HG03442 (cell line): ENCODE results near the gene TWSG1.
"Not testable (repeated sequence)": the region's sequence is repeated elsewhere in the genome, so short reads cannot be mapped to it uniquely, and the experiment has no call there.

Experiments used
- ATAC-seq: cut with Tn5 transposase; IDR thresholded peaks from one replicate; pipeline ENCODE4 v1.9.1; 2021; ENCODE audit warnings: mild to moderate bottlenecking, moderate library complexity; ENCODE audit not compliant: unreplicated experiment

The TWSG1 gene

DNA sequence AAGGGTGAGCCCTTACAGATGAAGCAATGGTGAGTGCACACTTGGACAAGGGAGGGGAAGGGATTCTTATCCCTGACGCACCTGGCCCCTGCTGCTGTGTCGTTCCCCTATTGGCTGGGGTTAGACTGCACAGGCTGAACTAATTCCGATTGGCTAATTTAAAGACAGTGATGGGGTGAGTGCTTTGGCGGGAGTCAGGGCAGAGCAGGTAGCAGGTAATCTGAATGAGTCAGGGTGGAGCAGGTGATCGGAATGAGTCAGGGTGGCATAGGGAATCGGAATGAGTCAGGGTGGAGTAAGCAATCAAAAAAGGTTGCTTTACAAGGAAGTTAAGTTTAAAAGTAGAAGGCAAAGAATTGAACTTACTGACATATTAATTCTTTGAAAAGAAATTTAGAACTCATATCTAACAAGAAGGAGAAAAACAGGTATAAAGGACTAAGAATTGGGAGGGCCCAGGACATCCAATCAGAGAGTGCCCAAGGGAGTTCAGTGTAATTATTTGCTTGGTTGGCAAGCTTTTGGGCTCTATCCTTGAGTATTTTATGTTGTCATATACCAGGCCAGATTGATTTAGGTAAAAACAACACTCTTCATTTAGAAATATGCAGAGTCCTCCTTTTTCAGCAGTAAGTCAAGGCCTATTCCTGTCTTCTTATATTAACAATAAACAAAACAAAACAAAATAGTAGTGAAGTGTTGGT lies 88.4 kb downstream of the TWSG1 start:
- ATAC-seq, result no peak

DNA sequence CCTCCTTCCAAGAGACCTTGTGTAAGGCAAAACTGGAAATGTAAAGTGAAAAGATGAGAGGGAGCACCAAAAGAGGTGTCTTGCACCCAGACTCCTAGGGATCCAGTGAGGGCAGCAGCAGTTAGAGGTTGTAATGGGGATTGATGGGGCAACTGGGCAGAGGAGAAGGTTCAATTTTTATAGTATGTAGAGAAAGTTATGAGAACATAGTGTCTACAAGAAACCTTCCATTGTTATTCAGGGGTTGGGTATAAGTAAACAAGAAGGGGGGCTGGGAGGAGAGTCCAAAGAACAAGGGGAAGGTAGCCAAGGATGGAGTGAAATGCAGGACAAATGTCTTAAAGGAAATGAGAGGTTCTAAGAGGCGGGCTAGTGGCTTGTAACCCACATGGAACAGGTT lies 89.1 kb downstream of the TWSG1 start:
- ATAC-seq, result not testable (repeated sequence)

DNA sequence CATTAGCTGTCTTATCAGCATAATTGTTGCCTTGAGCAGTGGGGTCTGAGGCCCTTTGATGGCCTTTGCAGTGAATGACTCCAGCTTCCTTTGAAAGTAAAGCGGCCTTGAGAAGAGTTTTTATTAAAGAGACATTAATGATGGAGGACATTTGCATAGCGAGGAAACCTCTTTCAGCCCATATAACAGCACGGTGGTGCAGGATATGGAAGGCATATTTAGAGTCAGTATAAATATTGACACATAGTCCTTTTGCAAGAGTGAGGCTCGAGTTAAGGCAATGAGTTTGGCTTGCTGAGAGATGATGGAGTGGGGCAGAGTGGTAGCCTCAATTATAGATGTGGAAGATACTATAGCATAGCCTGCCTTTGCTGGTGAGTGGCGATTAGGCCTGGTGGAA lies 89.7 kb downstream of the TWSG1 start:
- ATAC-seq, result not testable (repeated sequence)

DNA sequence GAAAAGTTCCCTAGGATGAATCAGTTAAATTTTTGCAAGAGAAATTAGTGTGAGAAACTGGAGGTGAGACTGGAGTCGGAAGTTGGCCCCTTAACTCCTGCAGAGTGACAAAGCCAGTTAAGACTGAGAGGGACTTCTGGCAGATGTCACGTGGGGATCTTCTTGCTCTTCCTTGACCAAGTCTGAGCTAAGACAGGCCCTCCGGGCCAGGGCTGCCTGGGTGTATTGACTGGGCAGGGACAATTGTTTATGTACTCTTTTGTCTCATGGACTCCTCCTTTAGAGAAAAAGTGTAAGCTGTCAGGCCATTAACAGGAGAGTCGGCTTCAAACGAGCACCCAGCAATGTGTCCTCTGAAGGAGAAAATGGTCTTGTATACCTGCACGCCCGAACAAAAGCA lies 92.2 kb downstream of the TWSG1 start:
- ATAC-seq, result no peak

DNA sequence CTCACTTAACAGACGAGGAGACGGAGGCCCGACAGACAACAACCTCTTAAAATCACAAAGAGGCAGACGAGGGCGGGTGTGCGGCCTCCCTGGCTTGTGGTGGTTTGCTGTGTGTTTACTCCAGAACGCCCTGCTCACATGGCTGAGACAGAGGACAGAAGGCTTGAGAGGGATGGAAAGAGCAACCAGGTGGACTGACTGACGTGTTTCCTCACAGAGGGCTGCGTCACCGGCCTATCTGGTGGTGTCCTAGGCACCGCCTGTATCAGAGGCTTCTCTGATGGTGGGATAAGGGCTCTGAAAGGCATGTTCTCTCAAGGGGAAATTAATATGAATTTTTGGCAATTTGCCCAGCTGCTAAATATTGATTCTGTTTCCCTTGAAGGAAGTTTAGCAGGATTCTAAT lies 93.7 kb downstream of the TWSG1 start:
- no peak for ATAC-seq

DNA sequence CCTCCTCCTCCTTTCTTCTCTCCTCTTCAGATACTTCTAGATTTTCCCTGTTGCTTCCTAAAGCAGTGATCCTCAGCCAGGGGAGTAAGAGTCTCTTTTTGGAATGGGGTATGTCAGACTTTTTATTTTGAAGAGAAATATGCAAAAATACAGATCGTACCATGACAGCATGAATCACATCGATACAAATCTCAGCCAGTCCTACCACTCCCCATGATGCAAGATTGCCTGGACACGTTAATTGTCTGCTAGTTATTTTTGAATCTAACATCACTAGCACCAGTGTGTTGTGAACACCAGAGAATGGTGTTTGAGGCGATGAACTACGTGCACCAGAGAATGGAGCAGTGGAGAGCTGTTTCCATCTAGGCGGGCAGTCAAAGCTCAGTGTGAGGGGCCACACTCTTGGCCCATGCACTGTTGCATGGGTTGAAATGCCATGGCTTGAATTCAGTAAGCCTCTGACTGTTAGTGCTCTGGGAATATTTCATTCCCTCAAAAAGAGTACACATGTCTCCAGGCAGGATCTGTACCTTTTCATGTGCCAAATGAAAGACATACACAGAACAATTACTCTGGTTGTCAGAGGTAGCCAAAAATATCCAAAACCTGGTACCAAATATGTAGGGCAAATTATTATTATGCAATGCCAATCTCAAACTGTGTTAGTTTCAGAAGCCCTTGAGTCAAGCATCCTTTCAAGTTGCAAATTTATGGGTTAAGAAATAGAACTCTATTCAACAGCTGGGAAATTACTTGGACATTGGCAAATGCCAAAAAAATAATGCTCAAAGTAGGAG lies 94.5 kb downstream of the TWSG1 start:
- no peak for ATAC-seq

DNA sequence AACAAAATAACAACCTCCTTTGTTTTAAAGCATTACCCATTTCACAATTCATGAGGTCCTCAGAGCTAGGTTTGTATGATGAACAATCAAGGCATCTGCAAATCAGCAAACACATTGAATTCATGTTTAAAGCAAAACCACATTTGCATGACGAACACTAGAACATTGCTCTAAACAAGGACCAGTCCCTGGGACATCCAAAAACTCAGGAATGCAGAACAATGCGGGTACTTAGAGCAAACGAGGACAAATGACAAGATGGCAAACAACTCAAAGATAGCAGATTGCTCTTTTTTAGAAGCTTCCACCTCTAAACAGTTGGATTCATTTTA lies 95.1 kb downstream of the TWSG1 start:
- no peak for ATAC-seq

DNA sequence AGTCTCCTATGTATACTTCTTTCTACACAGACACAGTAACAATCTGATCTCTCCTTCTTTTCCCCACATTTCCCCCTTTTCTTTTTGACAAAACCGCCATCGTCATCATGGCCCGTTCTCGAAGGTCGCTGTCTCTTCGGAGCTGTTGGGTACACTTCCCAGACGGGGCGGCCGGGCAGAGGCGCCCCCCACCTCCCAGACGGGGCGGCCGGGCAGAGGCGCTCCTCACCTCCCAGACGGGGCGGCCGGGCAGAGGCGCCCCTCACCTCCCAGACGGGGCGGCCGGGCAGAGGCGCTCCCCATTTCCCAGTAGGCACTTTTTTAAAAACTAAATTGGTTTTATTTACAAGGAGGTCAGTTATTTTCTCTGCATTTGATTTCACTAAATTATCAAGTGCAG lies 95.7 kb downstream of the TWSG1 start:
- ATAC-seq, result not testable (repeated sequence)

DNA sequence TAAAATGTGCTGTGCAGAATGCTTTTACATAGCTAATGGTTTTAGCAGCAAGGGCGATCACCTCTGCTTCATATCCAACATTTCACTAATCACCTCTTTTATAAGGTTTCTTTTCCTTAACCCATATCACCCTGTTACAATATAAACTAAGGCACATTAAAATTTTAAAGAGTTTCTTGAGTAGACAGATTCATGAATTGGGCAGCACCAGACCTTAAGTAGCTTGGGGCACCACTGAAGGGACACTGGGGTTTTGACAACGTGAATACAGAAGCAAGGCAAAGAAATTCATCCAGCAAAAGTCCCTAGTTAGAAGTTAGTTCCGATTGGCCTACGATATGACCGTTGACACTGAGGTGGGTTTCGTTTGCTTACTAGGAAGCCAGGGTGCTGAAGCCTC lies 96.7 kb downstream of the TWSG1 start:
- no peak for ATAC-seq

DNA sequence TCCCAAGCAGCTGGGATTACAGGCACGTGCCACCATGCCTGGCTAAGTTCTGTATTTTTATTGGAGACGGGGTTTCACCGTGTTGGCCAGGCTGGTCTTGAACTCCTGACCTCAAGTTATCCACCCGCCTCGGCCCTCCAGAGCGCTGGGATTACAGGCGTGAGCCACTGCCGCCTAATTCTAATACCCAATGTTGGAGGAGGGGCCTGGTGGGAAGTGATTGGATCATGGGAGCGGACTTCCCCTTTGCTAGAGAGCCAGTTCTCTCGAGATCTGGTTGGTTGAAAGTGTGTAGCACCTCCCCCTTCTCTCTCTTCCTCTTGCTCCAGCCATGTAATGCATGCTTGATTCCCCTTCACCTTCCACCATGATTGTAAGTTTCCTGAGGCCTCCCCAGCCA lies 98.5 kb downstream of the TWSG1 start:
- not testable (repeated sequence) for ATAC-seq

DNA sequence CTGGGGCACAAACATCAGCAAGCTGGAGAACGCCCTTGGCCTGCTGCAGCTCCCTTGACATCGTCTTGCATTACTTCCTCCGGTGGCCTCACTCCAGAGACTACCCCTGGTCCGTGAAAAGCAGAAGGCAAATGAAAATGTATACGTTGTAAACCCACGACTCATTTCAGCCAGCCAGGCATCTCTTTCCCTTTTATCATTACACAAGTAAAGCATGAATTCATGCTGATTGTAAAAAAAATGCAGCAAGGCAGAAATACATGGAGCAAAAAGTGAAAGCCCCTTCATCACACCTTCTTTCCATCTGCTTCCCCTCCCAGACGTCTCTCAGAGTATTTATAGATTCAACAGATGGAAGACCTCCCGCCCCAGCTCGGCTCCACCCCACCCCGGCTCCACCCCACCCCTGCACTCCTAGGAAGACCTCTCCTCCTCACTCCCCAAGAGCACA lies 99.1 kb downstream of the TWSG1 start:
- ATAC-seq, result no peak

DNA sequence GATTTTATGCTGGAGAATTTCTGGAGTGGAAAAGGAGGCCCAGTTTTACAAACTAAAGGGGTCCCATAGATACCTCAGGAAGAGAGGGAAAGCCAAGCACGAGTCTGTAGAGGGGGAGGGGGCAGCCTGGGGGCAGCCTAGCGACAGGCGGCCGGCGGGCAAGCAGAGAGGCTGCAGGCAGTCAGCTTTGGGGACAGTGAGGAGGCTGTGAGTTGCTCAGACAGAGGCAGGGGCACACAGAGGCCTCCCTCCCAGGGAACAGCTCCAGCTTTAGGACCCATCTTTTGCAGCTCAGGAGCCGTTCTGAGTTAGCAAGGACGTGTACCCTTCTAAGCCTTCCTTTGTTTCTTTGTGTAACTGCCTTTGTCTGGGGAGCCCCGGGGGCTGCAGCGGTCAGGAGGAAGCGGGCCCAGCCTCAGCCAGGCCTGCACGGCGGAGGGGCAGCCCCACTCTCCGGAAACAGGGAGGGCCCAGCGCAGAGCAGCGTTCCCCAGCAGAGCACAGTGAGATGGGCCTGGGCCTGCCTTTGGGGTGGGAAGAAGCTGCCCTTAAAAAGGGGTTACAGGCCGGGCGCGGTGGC lies 99.6 kb downstream of the TWSG1 start:
- no peak for ATAC-seq

DNA sequence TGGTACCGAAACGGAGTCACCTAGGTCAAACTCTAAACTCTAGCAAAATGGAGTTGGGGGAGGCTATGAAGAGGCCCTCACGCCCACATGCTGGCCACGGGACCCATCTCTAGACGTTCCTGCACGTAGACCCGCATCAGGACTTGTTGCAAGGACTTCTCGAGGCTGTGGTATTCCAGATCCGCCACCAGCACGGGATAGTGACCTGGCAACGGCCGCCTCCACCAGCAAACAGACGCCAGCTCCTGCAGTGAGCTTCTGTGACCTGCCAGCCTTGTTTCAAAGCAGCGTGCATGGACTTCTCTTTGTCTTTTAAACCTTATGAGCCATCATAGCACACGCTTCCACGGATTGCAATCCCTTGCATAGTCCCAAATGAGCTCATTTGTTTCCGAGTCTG lies 100.5 kb downstream of the TWSG1 start:
- ATAC-seq, result no peak

DNA sequence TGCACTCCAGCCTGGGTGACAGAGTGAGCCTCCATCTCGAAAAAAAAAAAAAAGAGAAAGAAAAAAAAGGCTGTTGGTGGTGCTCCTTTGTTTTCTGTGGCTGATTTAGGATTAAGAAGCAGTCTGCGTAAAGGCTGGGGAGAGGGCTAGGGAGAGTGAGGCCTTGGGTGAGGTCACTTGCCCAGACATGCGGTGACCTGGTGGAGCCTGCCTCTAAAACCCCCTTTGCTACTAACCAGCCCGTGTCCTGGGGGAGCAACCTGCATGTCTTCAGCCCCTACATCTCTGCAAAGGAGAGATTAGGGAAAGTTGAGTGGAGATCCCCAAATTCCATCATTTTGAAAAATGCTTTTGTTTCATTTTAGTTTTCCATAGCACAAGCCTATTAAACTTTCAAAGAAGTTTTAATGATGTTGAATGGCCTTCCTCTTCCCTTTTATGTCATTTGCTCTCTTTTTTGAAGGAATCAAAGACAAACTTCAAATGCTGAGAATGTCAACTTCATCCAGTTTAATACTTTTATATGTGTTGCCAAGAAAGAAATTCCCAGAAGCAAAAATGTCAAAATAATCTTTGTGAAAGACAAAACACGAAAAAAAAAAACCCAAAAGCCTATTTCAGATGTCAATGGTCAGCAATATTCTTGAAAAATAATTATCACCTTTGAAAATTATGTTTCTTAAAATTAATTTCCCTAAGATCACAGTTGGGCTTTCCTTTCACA lies 101.8 kb downstream of the TWSG1 start:
- no peak for ATAC-seq

DNA sequence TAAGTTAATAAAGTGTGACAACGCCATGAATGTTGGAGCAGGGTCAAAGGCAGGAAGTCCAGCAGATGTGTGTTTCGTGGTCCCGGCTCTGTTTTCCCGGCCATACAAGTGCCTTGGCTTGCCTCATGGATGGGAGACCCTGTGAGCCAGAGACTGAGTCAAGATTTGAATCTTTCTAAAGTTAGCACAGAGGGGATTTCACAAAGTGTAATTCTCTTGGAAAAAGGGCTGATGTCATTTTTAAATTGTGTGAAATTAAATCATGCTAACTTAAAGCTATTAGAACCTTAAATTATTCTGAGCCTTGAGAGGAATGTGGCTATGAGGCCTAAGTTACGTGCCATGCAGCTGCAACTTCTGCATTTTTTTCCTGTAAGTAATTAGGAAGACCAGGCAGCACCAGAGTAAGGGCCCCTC lies 102.5 kb downstream of the TWSG1 start:
- no peak for ATAC-seq

DNA sequence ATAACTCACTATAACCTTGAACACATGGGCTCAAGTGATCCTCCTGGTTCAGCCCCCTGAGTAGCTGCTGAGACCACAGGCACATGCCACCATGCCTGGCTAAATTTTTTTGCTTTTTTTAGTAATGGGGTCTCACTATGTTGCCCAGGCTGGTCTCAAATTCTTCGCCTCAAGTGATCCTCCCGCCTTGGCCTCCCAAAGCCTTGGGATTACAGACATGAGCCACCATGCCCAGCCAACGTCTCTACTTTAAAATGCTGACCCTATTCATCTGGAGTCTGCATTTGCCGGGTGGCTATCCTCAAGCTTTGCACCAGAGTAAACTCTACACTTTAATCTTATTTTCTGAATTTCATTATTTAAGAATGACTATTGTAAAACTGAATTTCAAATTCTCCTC lies 103.1 kb downstream of the TWSG1 start:
- ATAC-seq, result no peak

DNA sequence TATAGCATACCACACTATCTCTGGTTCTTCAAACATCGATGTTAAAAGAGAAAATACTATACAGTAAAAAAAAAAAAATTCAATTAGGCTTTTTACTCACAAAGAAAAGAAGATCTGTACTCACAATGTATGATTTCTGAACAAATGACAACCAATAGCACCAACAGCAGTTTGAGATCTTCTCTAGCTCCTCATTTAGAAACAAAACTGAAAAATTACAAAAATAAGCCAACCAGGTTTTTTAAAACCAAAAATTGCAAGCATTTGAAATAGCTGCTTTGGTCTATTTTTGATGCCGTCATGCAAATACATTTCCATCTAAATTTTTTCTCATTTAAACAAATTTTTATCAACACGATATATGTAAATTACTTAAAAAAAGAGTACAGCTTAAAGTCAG lies 106.5 kb downstream of the TWSG1 start:
- ATAC-seq, result no peak

DNA sequence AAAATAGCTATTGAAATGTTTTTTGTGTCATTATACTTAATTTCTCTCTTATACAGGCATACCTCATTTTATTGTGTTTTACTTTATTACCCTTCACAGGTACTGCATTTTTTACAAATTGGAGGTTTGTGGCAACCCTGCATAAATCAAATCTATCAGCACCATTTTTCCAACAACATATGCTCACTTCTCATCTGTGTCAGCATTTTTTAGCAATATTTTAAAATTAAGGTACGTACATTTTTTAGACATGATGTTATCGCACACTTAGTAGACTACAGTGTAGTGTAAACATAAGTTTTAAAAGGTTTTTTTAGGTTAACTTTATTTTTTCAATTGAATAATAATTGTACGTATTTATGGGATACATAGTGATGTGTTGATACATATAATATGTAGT lies 110.0 kb downstream of the TWSG1 start:
- no peak for ATAC-seq

DNA sequence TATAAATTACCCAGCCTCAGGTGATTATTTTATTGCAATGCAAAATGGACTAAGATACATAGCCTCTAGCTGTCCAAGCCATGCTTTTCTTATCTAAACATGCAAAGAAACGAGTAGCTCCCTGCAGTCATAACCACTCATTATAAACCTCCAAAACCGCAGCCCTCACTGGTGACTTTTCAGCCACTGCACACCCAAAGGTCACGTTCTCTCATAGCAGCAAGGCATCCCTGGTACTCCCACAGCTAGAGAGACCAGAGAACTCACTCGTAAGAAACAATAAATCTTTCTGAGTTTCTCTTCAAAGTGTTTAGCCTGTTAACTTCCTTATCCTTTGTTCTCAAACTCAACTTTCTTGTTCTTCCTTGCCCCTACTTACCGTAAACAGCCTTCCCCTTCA lies 112.3 kb downstream of the TWSG1 start:
- no peak for ATAC-seq

DNA sequence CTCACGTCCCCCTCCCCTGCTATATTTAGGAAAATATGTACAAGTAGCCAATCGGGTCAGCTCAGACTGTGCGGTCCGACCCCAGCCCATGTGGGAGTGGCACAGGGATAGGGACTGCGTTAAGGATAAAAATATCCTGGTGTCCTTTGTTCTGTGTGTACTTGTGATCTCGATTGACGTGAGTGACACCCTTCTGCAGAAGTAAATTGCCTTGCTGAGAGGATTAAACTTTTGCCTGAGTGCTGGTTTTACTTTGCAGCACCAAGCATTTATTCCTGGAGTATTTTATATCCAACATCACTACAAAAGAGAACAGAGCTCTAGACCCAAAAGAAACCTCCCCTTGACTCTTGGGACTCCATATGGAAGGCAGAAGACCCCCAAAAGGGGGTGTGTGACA lies 112.8 kb downstream of the TWSG1 start:
- no peak for ATAC-seq

DNA sequence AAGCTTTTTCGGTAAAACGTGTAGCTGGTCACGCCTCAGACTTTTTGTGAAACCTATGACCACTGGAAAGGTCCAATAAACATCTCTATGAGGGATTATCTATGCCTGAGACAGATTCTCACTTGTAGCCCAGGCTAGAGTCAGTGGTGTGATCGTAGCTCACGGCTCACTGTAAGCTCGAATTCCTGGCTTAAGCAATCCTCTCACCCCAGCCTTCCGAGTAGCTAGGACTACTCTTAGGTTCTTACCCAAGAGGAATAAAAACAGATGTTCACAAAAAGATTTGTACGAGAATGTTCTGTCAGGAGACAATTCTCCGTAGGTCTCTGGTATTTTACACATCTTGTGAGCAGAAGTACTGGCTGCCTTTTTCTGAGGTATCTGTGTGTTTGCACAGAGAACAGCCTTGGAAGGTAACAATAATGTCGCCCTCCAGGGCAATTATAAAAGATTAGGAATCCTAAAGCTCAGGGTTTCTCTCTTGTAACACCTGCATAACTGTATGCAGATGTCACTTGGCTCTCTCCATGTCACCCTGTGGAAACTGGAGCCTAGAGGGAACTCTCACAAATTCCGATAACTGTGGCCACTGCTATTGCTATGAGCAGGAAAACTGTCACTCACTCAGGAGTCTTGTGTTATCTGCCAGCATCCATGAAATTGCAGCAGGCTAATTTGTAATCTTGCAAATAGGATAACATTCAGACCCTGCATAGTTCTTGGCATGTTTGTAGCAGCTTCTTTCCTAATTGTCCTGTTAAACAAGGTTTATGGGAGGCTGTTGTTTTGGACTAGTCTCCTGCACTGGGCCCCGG lies 115.2 kb downstream of the TWSG1 start:
- ATAC-seq, result no peak
